Inferior parietal cortex (tissue), 1 donor: ENCODE results near the gene MED13.
A peak's percentile ranks its signal among the peaks of the same experiment; 100 is the strongest.
"Not testable (repeated sequence)": the region's sequence is repeated elsewhere in the genome, so short reads cannot be mapped to it uniquely, and the experiment has no call there.

Experiments
- DNase-seq: peaks from one replicate; pipeline ENCODE4 v3.0.0-alpha.2; 2016; ENCODE audit errors: extremely low spot score

The MED13 gene

GRCh38 chr17:62086737-62087136, 21.7 kb upstream of the MED13 start:
- no peak for DNase-seq

GRCh38 chr17:62085511-62086408, 20.7 kb upstream of the MED13 start:
- no peak for DNase-seq

GRCh38 chr17:62084585-62084984, 19.5 kb upstream of the MED13 start:
- DNase-seq = no peak

- DNase-seq = no peak
Measured at GRCh38 chr17:62083651-62084050, 18.6 kb upstream of the MED13 start.

GRCh38 chr17:62080647-62081046, 15.6 kb upstream of the MED13 start:
- no peak for DNase-seq

- no peak for DNase-seq
Measured at GRCh38 chr17:62078009-62078408, 12.9 kb upstream of the MED13 start.

- DNase-seq = no peak
Measured at GRCh38 chr17:62076864-62077788, 12.0 kb upstream of the MED13 start.

GRCh38 chr17:62075308-62075815, 10.3 kb upstream of the MED13 start:
- DNase-seq = no peak

- no peak for DNase-seq
Measured at GRCh38 chr17:62073993-62074392, 8.9 kb upstream of the MED13 start.

- not testable (repeated sequence) for DNase-seq
Measured at GRCh38 chr17:62072855-62073254, 7.8 kb upstream of the MED13 start.

GRCh38 chr17:62070900-62071299, 5.8 kb upstream of the MED13 start:
- DNase-seq = no peak

- DNase-seq = no peak
Measured at GRCh38 chr17:62067165-62068145, 2.4 kb upstream of the MED13 start.

- peak; percentile 97 for DNase-seq
Measured at GRCh38 chr17:62065611-62066468, 762 bp upstream of the MED13 start.

GRCh38 chr17:62064029-62064790, 868 bp downstream of the MED13 start:
- DNase-seq = no peak

GRCh38 chr17:62062944-62063343, 2.1 kb downstream of the MED13 start:
- no peak for DNase-seq

- no peak for DNase-seq
Measured at GRCh38 chr17:62062302-62062701, 2.8 kb downstream of the MED13 start.

GRCh38 chr17:62059414-62059813, 5.7 kb downstream of the MED13 start:
- no peak for DNase-seq

GRCh38 chr17:62058611-62059010, 6.5 kb downstream of the MED13 start:
- no peak for DNase-seq

GRCh38 chr17:62057696-62058095, 7.4 kb downstream of the MED13 start:
- no peak for DNase-seq
